MM.1S (cell line): ENCODE data around the gene FARP1.

ENCODE experiments used
- DNase-seq: peaks from one replicate; pipeline ENCODE4 v3.0.0-alpha.2; 2015
- H2AFZ ChIP-seq: fragments of 300-600 bp; sonication (generic); 2 replicates; pipeline ENCODE4 v1.6.0; 2016; ENCODE audit warnings: antibody characterized with exemption, low read length
- H3F3A ChIP-seq: fragments of 300-600 bp; sonication (generic); 2 replicates; pipeline ENCODE4 v1.6.1; 2016; ENCODE audit warnings: mild to moderate bottlenecking, antibody characterized with exemption, low read length, moderate library complexity, mixed read lengths; ENCODE audit not compliant: insufficient read depth
- H3K27ac ChIP-seq: fragments of 300-600 bp; sonication (generic); 2 replicates; pipeline ENCODE4 v1.5.1; 2016; ENCODE audit warnings: mild to moderate bottlenecking, low read length
- H3K27me3 ChIP-seq: fragments of 300-600 bp; sonication (generic); replicated peaks from 2 replicates; pipeline ENCODE4 v1.6.0; 2016; ENCODE audit warnings: low read length; ENCODE audit not compliant: insufficient read depth
- H3K36me3 ChIP-seq: fragments of 300-600 bp; sonication (generic); replicated peaks from 2 replicates; pipeline ENCODE4 v1.6.1; 2016; ENCODE audit warnings: mild to moderate bottlenecking, low read length, mixed read lengths; ENCODE audit not compliant: insufficient read depth
- H3K4me1 ChIP-seq: fragments of 300-600 bp; sonication (generic); 2 replicates; pipeline ENCODE4 v1.6.1; 2016; ENCODE audit warnings: low read length, mixed read lengths
- H3K4me2 ChIP-seq: fragments of 300-600 bp; sonication (generic); 2 replicates; pipeline ENCODE4 v1.6.0; 2016; ENCODE audit warnings: low read depth, low read length
- H3K4me3 ChIP-seq: fragments of 300-600 bp; sonication (generic); 2 replicates; pipeline ENCODE4 v1.5.1; 2016; ENCODE audit warnings: low read length, mixed read lengths
- H3K79me2 ChIP-seq: fragments of 300-600 bp; sonication (generic); 2 replicates; pipeline ENCODE4 v1.6.1; 2016; ENCODE audit warnings: mixed run types, low read length, mixed read lengths
- H3K9ac ChIP-seq: fragments of 300-600 bp; sonication (generic); 2 replicates; pipeline ENCODE4 v1.6.1; 2016; ENCODE audit warnings: low read length, mixed read lengths
- H3K9me2 ChIP-seq: fragments of 300-600 bp; sonication (generic); replicated peaks from 2 replicates; pipeline ENCODE4 v1.6.1; 2016; ENCODE audit warnings: mild to moderate bottlenecking, low read length, mixed read lengths; ENCODE audit not compliant: insufficient read depth
- H3K9me3 ChIP-seq: fragments of 300-600 bp; sonication (generic); replicated peaks from 2 replicates; pipeline ENCODE4 v1.6.1; 2016; ENCODE audit warnings: mild to moderate bottlenecking, low read length, mixed read lengths; ENCODE audit not compliant: insufficient read depth
- H4K20me1 ChIP-seq: fragments of 300-600 bp; sonication (generic); 2 replicates; pipeline ENCODE4 v1.6.1; 2016; ENCODE audit warnings: mild to moderate bottlenecking, low read length, moderate library complexity, mixed read lengths; ENCODE audit not compliant: insufficient read depth
- EZH2 ChIP-seq: fragments of 300-600 bp; sonication (generic); optimal IDR thresholded peaks from 2 replicates; pipeline ENCODE3; 2017; ENCODE audit warnings: low read depth, mild to moderate bottlenecking, antibody characterized with exemption, low read length, mixed read lengths
- EZH2phosphoT487 ChIP-seq: fragments of 300-600 bp; sonication (generic); IDR thresholded peaks from 2 replicates; pipeline ENCODE4 v1.6.1; 2018; ENCODE audit warnings: antibody characterized with exemption, low read length
- TF ChIP-seq, protein P1 (sequence below): fragments of 300-600 bp; sonication (generic); IDR thresholded peaks from 2 replicates; pipeline ENCODE4 v1.5.1; 2016; ENCODE audit warnings: antibody characterized with exemption, low read length, mixed read lengths

The FARP1 gene

DNA sequence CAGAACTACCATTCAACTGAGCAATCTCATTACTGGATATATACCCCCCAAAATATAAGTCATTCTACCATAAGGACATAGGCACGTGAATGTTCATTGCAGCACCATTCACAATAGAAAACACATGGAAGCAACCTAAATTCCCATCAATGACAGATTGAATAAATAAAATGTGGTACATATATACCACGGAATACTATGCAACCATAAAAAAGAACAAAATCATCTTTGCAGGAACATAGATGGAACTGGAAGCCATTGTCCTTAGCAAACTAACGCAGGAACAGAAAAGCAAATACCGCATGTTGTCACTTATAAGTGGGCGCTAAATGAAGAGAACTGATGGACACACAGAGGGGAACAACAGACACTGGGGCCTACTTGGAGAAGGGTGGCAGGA is 20.0 kb downstream of the FARP1 start:
- H3K27me3 ChIP-seq = no peaks in the 10 kb centered on the region
- H3K9me2 ChIP-seq = no peaks in the 10 kb centered on the region
- DNase-seq = no peak
- H3K4me3 ChIP-seq = no peak overlapping the region
- H3K4me2 ChIP-seq = no peak overlapping the region
- no peaks in the 10 kb centered on the region for H4K20me1 ChIP-seq
- TF ChIP-seq EZH2 = no peak
- no peak for TF ChIP-seq EZH2phosphoT487
- TF ChIP-seq, protein P1, sequence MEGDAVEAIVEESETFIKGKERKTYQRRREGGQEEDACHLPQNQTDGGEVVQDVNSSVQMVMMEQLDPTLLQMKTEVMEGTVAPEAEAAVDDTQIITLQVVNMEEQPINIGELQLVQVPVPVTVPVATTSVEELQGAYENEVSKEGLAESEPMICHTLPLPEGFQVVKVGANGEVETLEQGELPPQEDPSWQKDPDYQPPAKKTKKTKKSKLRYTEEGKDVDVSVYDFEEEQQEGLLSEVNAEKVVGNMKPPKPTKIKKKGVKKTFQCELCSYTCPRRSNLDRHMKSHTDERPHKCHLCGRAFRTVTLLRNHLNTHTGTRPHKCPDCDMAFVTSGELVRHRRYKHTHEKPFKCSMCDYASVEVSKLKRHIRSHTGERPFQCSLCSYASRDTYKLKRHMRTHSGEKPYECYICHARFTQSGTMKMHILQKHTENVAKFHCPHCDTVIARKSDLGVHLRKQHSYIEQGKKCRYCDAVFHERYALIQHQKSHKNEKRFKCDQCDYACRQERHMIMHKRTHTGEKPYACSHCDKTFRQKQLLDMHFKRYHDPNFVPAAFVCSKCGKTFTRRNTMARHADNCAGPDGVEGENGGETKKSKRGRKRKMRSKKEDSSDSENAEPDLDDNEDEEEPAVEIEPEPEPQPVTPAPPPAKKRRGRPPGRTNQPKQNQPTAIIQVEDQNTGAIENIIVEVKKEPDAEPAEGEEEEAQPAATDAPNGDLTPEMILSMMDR = no peak
- H3K36me3 ChIP-seq = no peaks in the 10 kb centered on the region
- no peak overlapping the region for H2AFZ ChIP-seq
- H3K9ac ChIP-seq = no peak overlapping the region
- H3F3A ChIP-seq = no peaks in the 10 kb centered on the region
- no peak overlapping the region for H3K27ac ChIP-seq
- H3K9me3 ChIP-seq = no peaks in the 10 kb centered on the region
- H3K79me2 ChIP-seq = no peaks in the 10 kb centered on the region; the same call in 1 of the 2 replicates
- H3K4me1 ChIP-seq = no peaks in the 10 kb centered on the region

DNA sequence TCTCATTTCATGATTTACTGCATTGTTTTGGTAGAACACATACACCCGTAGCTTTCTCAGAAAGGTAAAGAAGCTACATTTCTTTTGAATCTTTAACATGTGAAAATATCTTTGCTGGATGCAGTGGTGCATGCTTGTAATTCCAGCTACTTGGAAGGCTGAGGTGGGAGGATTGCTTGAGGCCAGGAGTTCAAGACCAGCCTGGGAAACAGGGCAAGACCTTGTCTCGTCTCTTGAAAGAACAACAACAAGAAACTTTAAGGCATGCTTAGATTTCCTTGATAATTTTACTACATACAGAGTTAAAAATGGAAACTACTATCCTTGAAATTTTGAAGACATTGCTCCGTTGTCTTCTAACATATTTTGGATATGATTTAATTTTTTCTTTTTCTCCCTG is 26.4 kb downstream of the FARP1 start:
- TF ChIP-seq EZH2phosphoT487 = no peak
- TF ChIP-seq, protein P1 = no peak
- no peak for TF ChIP-seq EZH2
- no peak overlapping the region for H3K27ac ChIP-seq
- no peak overlapping the region for H3K4me2 ChIP-seq

DNA sequence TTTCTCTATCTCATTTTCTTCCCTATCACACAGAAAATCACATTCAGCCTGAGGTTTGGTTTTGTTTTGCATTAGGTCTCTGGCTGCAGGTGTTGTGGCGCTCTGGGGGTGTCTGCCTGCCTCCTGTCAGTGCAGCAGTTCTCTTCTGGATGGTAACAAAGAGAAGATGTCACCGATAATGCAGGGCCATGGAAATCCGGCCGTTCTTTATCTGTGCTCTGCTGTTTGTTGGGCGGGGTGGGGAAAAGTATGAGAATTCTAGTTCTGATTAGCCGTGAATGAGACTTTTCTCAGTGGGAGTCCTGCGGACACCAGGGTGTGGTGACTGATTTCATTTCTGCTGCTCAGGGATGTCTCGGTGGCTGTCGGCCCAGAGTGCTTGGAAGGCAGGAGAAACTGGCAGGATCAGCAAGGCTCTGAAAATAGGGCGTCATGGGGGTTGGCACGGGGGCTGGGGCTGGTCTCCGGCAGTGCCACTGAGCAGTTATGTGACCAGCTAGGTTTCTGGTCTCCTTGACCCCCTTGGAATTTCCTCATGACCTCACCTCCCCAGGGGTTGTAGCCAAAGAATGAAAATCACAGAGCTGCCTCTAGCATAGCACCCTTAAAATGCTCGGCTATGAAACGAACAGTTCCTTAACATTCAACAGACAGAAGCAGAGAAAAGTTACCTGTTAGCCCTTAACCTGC is 29.2 kb downstream of the FARP1 start:
- Histone ChIP-seq H3K79me2 (no peaks in the 10 kb centered on the region), H3K4me3 (no peak overlapping the region), H3K27me3 (no peaks in the 10 kb centered on the region), H3K9me3 (no peaks in the 10 kb centered on the region), H3K4me1 (no peaks in the 10 kb centered on the region), H4K20me1 (no peaks in the 10 kb centered on the region), H3F3A (no peaks in the 10 kb centered on the region), H3K9me2 (no peaks in the 10 kb centered on the region), H3K27ac (no peak overlapping the region), H3K4me2 (no peak overlapping the region), H2AFZ (no peak overlapping the region), H3K9ac (no peak overlapping the region), H3K36me3 (no peaks in the 10 kb centered on the region)
- DNase-seq = no peak
- TF ChIP-seq EZH2 = no peak
- TF ChIP-seq EZH2phosphoT487 = no peak
- TF ChIP-seq, protein P1 = no peak

More for the DNA sequence above, 26.4 kb downstream of the FARP1 start:
- Histone ChIP-seq H3F3A (no peaks in the 10 kb centered on the region), H3K4me3 (no peak overlapping the region), H3K79me2 (no peaks in the 10 kb centered on the region), H2AFZ (no peak overlapping the region), H3K9ac (no peak overlapping the region), H3K36me3 (no peaks in the 10 kb centered on the region), H3K9me3 (no peaks in the 10 kb centered on the region), H3K27me3 (no peaks in the 10 kb centered on the region), H4K20me1 (no peaks in the 10 kb centered on the region), H3K9me2 (no peaks in the 10 kb centered on the region), H3K4me1 (no peaks in the 10 kb centered on the region)
- no peak for DNase-seq
